H9 (cell line): ENCODE data around the gene ELF1. TPM values are rescaled to one million over a fixed set of nuclear protein-coding genes. Genes with fewer than 3 reads are reported as not detected.
A peak's percentile ranks its signal among the peaks of the same experiment; 100 is the strongest.

Experiments used
- DNase-seq: peaks from one replicate; pipeline ENCODE4 v3.0.0-alpha.2; 2017
- H2AFZ ChIP-seq: one replicate; pipeline ENCODE4 v1.6.1; 2013; ENCODE audit warnings: mild to moderate bottlenecking, low read length, control low read depth, moderate library complexity
- H2AK5ac ChIP-seq: 2 replicates; pipeline ENCODE4 v1.6.1; 2013; ENCODE audit warnings: low read length, control low read depth, mixed read lengths; ENCODE audit not compliant: insufficient read length
- H2BK120ac ChIP-seq: one replicate; pipeline ENCODE4 v1.6.1; 2013; ENCODE audit warnings: low read depth, mild to moderate bottlenecking, low read length, control low read depth, inconsistent platforms; ENCODE audit not compliant: poor library complexity, severe bottlenecking
- H2BK12ac ChIP-seq: 2 replicates; pipeline ENCODE4 v1.6.1; 2013; ENCODE audit warnings: low read length, control low read depth, mixed read lengths, low read depth; ENCODE audit not compliant: insufficient read length
- H2BK15ac ChIP-seq: 2 replicates; pipeline ENCODE4 v1.6.1; 2013; ENCODE audit warnings: low read depth, low read length, control low read depth
- H2BK20ac ChIP-seq: one replicate; pipeline ENCODE4 v1.6.1; 2013; ENCODE audit warnings: low read depth, mild to moderate bottlenecking, low read length, control low read depth, inconsistent platforms; ENCODE audit not compliant: poor library complexity, severe bottlenecking
- H2BK5ac ChIP-seq: 2 replicates; pipeline ENCODE4 v1.6.1; 2013; ENCODE audit warnings: low read length, control low read depth, mixed read lengths; ENCODE audit not compliant: insufficient read length
- H3K14ac ChIP-seq: 2 replicates; pipeline ENCODE4 v1.6.1; 2013; ENCODE audit warnings: low read length, control low read depth; ENCODE audit not compliant: insufficient read depth
- H3K18ac ChIP-seq: 2 replicates; pipeline ENCODE4 v1.6.1; 2013; ENCODE audit warnings: low read depth, mild to moderate bottlenecking, mixed read lengths, low read length, control low read depth; ENCODE audit not compliant: insufficient read length
- H3K23ac ChIP-seq: 2 replicates; pipeline ENCODE4 v1.6.1; 2013; ENCODE audit warnings: low read length, control low read depth, mixed read lengths, low read depth; ENCODE audit not compliant: insufficient read length
- H3K23me2 ChIP-seq: 2 replicates; pipeline ENCODE4 v1.6.1; 2013; ENCODE audit warnings: low read depth, mild to moderate bottlenecking, mixed read lengths, low read length, control low read depth; ENCODE audit not compliant: insufficient read length, poor library complexity, severe bottlenecking
- H3K27ac ChIP-seq: 2 replicates; pipeline ENCODE4 v1.5.1; 2013; ENCODE audit warnings: low read length, control low read depth, mixed read lengths, low read depth; ENCODE audit not compliant: insufficient read length
- H3K27me3 ChIP-seq: 2 replicates; pipeline ENCODE4 v1.6.1; 2013; ENCODE audit warnings: low read length, control low read depth, inconsistent platforms; ENCODE audit not compliant: insufficient read depth
- H3K4ac ChIP-seq: 2 replicates; pipeline ENCODE4 v1.6.1; 2013; ENCODE audit warnings: low read depth, mild to moderate bottlenecking, control low read depth, inconsistent platforms, low read length, moderate library complexity
- H3K4me1 ChIP-seq: 2 replicates; pipeline ENCODE4 v1.6.1; 2013; ENCODE audit warnings: low read length, control low read depth, inconsistent platforms; ENCODE audit not compliant: insufficient read depth
- H3K4me2 ChIP-seq: 2 replicates; pipeline ENCODE4 v1.6.1; 2013; ENCODE audit warnings: low read length, control low read depth, mixed read lengths; ENCODE audit not compliant: insufficient read length, insufficient read depth
- H3K56ac ChIP-seq: 2 replicates; pipeline ENCODE4 v1.6.1; 2013; ENCODE audit warnings: low read depth, mild to moderate bottlenecking, mixed read lengths, low read length, control low read depth; ENCODE audit not compliant: insufficient read length
- H3K79me1 ChIP-seq: 2 replicates; pipeline ENCODE4 v1.6.1; 2013; ENCODE audit warnings: low read depth, mild to moderate bottlenecking, moderate library complexity, low read length, control low read depth, inconsistent platforms; ENCODE audit not compliant: insufficient read depth, poor library complexity, severe bottlenecking
- H3K79me2 ChIP-seq: 2 replicates; pipeline ENCODE4 v1.6.1; 2013; ENCODE audit warnings: low read length, control low read depth, inconsistent platforms; ENCODE audit not compliant: insufficient read depth
- H3K9ac ChIP-seq: 2 replicates; pipeline ENCODE4 v1.6.1; 2013; ENCODE audit warnings: low read length, control low read depth, mixed read lengths; ENCODE audit not compliant: insufficient read length; ENCODE audit errors: extremely low read depth
- H3K9me3 ChIP-seq: one replicate; pipeline ENCODE4 v1.6.1; 2013; ENCODE audit warnings: low read depth, low read length, inconsistent platforms; ENCODE audit not compliant: control insufficient read depth
- H3T11ph ChIP-seq: one replicate; pipeline ENCODE4 v1.6.1; 2013; ENCODE audit warnings: mild to moderate bottlenecking, low read length, control low read depth, inconsistent platforms
- H4K20me1 ChIP-seq: one replicate; pipeline ENCODE4 v1.6.1; 2013; ENCODE audit not compliant: control insufficient read depth, insufficient read length, insufficient read depth
- H4K5ac ChIP-seq: 2 replicates; pipeline ENCODE4 v1.6.1; 2013; ENCODE audit warnings: low read depth, mild to moderate bottlenecking, mixed read lengths, low read length, control low read depth; ENCODE audit not compliant: insufficient read length
- H4K8ac ChIP-seq: replicated peaks from 2 replicates; pipeline ENCODE4 v1.6.1; 2013; ENCODE audit warnings: low read length, control low read depth, mixed read lengths, low read depth; ENCODE audit not compliant: insufficient read length
- H4K91ac ChIP-seq: 2 replicates; pipeline ENCODE4 v1.6.1; 2013; ENCODE audit warnings: low read depth, mild to moderate bottlenecking, moderate library complexity, mixed read lengths, low read length, control low read depth; ENCODE audit not compliant: insufficient read length
- H3K27ac Mint-ChIP-seq, 3 experiments: 2 replicates in 2 of 3; 3 replicates in 1 of 3; pipeline ENCODE4 v1.8.0; 2020 to 2021; ENCODE audit warnings: mixed read lengths in 3 of 3, mild to moderate bottlenecking in 1 of 3, moderate library complexity in 1 of 3
- H3K27me3 Mint-ChIP-seq: 2 replicates; pipeline ENCODE4 v1.8.0; 2021; ENCODE audit warnings: low read depth, mild to moderate bottlenecking, moderate library complexity, mixed read lengths
- H3K36me3 Mint-ChIP-seq, 3 experiments: 2 replicates in 2 of 3; 3 replicates in 1 of 3; pipeline ENCODE4 v1.8.0; 2020 to 2021; ENCODE audit warnings: low read depth in 3 of 3, mixed read lengths in 3 of 3; ENCODE audit not compliant: insufficient read depth in 1 of 3
- H3K4me1 Mint-ChIP-seq, 2 experiments: 2 replicates each; pipeline ENCODE4 v1.8.0; 2020; ENCODE audit warnings: mixed read lengths in 2 of 2
- H3K4me3 Mint-ChIP-seq, 2 experiments: 2 replicates in 1 of 2; 3 replicates in 1 of 2; pipeline ENCODE4 v1.8.0; 2020 to 2021; ENCODE audit warnings: mild to moderate bottlenecking in 2 of 2, mixed read lengths in 2 of 2, moderate library complexity in 1 of 2
- H3K9me3 Mint-ChIP-seq, 2 experiments: 2 replicates in 1 of 2; 3 replicates in 1 of 2; pipeline ENCODE4 v1.8.0; 2020; ENCODE audit warnings: mild to moderate bottlenecking in 2 of 2, mixed read lengths in 2 of 2, moderate library complexity in 1 of 2
- WGBS: extraction: QIAGEN DNeasy Blood & Tissue Kit; methylation state at CpG from one replicate; pipeline ENCODE4 v1.1.7; 2013; ENCODE audit warnings: missing lambda C conversion rate, low lambda C conversion rate, mixed read lengths; ENCODE audit not compliant: insufficient read length; ENCODE audit errors: extremely low coverage; 5-methylcytosine and 5-hydroxymethylcytosine counted together
- total RNA-seq: library from RNA; stranded (reverse); gene quantifications from 2 replicates; pipeline ENCODE4 v1.2.1, GENCODE V29; 2021
- TF ChIP-seq, protein P1 (sequence below): fragments of 200-600 bp; sonication (generic); conservative IDR thresholded peaks from 3 replicates; pipeline ENCODE4 v1.8.0; 2021; ENCODE audit warnings: antibody characterized with exemption, mild to moderate bottlenecking

The ELF1 gene
- total RNA-seq, 1 experiment from 2014 or later: 15.5 TPM

DNA sequence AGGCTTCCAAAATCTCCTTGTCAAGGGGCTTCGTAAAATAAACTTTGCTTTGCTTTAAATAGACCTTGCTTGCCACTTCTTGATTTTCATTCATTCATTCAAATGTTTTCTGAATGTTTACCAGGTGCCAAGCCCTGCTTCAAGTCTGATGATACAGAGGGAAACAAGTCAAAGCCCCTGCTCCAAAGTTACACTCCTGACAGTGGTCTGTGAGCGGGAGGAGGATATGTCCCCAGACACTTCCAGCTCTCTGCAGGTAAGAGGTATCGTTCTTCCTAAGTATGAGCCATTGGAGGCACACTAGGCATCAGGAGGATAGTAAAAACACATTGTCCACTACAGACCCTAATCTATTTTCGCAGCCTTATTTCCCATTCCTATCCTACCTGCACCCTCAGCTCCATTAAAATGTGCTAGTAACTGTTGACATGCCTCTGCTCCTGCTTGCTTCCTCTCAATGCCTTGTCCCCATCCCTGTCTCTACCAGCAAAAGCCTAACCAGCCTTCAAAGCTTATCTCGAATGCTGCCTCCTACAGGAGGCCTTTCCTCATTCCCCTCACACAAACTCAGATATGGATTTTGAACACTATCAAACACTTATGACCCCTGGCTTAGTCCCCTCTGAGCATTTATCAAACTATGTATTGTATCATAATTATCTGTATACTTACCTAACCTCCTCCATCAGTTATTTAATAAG lies 36.0 kb upstream of the ELF1 start:
- H4K91ac ChIP-seq: no peak overlapping the region
- H3K4ac ChIP-seq: no peak overlapping the region
- no peak overlapping the region for H3K56ac ChIP-seq
- Mint-ChIP-seq H3K4me1 (peaks cover 19 to 23% of the 10 kb centered on the region in 2 experiments), H3K9me3 (no peaks in the 10 kb centered on the region), H3K27ac (no peak overlapping the region; a peak in 2 of 7 replicates), H3K27me3 (no peaks in the 10 kb centered on the region), H3K36me3 (peaks cover 0 to 4% (median 0%) of the 10 kb centered on the region in 3 experiments; a peak in 2 of 7 replicates), H3K4me3 (no peak overlapping the region)
- no peak overlapping the region for H2BK12ac ChIP-seq
- H3K27me3 ChIP-seq: no peaks in the 10 kb centered on the region
- no peak overlapping the region for H2BK5ac ChIP-seq
- no peak overlapping the region for H2BK20ac ChIP-seq
- H3K27ac ChIP-seq: no peak overlapping the region
- no peak overlapping the region for H3T11ph ChIP-seq
- no peak overlapping the region for H2AK5ac ChIP-seq
- no peaks in the 10 kb centered on the region for H3K79me2 ChIP-seq
- no peak overlapping the region for H3K18ac ChIP-seq
- no peak overlapping the region for H3K14ac ChIP-seq
- H2BK120ac ChIP-seq: no peak overlapping the region
- no peak for DNase-seq
- H4K5ac ChIP-seq: no peak overlapping the region
- no peaks in the 10 kb centered on the region for H3K4me1 ChIP-seq
- peaks cover 4% of the 10 kb centered on the region for H3K79me1 ChIP-seq
- H3K23me2 ChIP-seq: no peaks in the 10 kb centered on the region
- H4K20me1 ChIP-seq: no peaks in the 10 kb centered on the region
- no peak overlapping the region for H4K8ac ChIP-seq
- no peak overlapping the region for H3K4me2 ChIP-seq
- WGBS: no CpG with 5 or more reads among the region's 5 CpGs
- H3K9ac ChIP-seq: no peak overlapping the region
- no peak overlapping the region for H2AFZ ChIP-seq
- no peaks in the 10 kb centered on the region for H3K9me3 ChIP-seq
- TF ChIP-seq, protein P1, sequence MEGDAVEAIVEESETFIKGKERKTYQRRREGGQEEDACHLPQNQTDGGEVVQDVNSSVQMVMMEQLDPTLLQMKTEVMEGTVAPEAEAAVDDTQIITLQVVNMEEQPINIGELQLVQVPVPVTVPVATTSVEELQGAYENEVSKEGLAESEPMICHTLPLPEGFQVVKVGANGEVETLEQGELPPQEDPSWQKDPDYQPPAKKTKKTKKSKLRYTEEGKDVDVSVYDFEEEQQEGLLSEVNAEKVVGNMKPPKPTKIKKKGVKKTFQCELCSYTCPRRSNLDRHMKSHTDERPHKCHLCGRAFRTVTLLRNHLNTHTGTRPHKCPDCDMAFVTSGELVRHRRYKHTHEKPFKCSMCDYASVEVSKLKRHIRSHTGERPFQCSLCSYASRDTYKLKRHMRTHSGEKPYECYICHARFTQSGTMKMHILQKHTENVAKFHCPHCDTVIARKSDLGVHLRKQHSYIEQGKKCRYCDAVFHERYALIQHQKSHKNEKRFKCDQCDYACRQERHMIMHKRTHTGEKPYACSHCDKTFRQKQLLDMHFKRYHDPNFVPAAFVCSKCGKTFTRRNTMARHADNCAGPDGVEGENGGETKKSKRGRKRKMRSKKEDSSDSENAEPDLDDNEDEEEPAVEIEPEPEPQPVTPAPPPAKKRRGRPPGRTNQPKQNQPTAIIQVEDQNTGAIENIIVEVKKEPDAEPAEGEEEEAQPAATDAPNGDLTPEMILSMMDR: peak; percentile 62
- H2BK15ac ChIP-seq: no peak overlapping the region
- no peak overlapping the region for H3K23ac ChIP-seq
